PC-3 (cell line): ENCODE results near the gene SLC39A11. TPM values are rescaled to one million over a fixed set of nuclear protein-coding genes. Genes with fewer than 3 reads are reported as not detected.

Source experiments
- ATAC-seq: fragments of 200-7000 bp; cut with Tn5 transposase; 2 replicates; pipeline ENCODE4 v1.9.1; 2020; ENCODE audit warnings: mild to moderate bottlenecking, moderate library complexity
- BruUV-seq: library from RNA; stranded (reverse); fragments of 400-500 nt; replicated peaks from 2 replicates; lab custom pipeline; 2021; lab: Mats Ljungman, UMichigan
- CTCF ChIA-PET: fragments of 300-600 bp; sonication (Branson Sonifier 250); formaldehyde crosslinking; loops from one replicate; lab custom pipeline; 2022; ENCODE audit warnings: antibody characterized with exemption; lab: Charles Lee
- POLR2A ChIA-PET: fragments of 300-600 bp; sonication (Branson Sonifier 250); formaldehyde crosslinking; loops from one replicate; lab custom pipeline; 2022; ENCODE audit warnings: antibody characterized with exemption; ENCODE audit not compliant: unreplicated experiment; lab: Charles Lee
- DNase-seq: peaks from one replicate; pipeline ENCODE4 v3.0.0-alpha.2; 2015
- H2AFZ ChIP-seq: fragments of 300-600 bp; sonication (generic); 2 replicates; pipeline ENCODE4 v1.6.0; 2016; ENCODE audit warnings: antibody characterized with exemption, low read length
- H3F3A ChIP-seq: fragments of 300-600 bp; sonication (generic); one replicate; pipeline ENCODE4 v1.6.0; 2017; ENCODE audit warnings: antibody characterized with exemption, low read length, control low read depth, mild to moderate bottlenecking; ENCODE audit not compliant: unreplicated experiment
- H3K27ac ChIP-seq: fragments of 300-600 bp; sonication (generic); 2 replicates; pipeline ENCODE4 v1.5.1; 2016; ENCODE audit warnings: mild to moderate bottlenecking, low read length
- H3K27me3 ChIP-seq: fragments of 300-600 bp; sonication (generic); 2 replicates; pipeline ENCODE4 v1.6.1; 2016; ENCODE audit warnings: low read length, mixed read lengths
- H3K36me3 ChIP-seq: fragments of 300-600 bp; sonication (generic); 2 replicates; pipeline ENCODE4 v1.6.1; 2016; ENCODE audit warnings: low read depth, mixed run types, low read length, mixed read lengths
- H3K4me1 ChIP-seq: fragments of 300-600 bp; sonication (generic); 2 replicates; pipeline ENCODE4 v1.5.1; 2016; ENCODE audit warnings: low read length; ENCODE audit not compliant: insufficient read depth
- H3K4me2 ChIP-seq: fragments of 300-600 bp; sonication (generic); 2 replicates; pipeline ENCODE4 v1.6.0; 2016; ENCODE audit warnings: low read length
- H3K4me3 ChIP-seq: fragments of 300-600 bp; sonication (generic); 2 replicates; pipeline ENCODE4 v1.5.1; 2016; ENCODE audit warnings: mild to moderate bottlenecking, low read length, mixed read lengths
- H3K79me2 ChIP-seq: fragments of 300-600 bp; sonication (generic); 2 replicates; pipeline ENCODE4 v1.6.1; 2017; ENCODE audit warnings: low read length, mixed read lengths
- H3K9ac ChIP-seq: fragments of 300-600 bp; sonication (generic); 2 replicates; pipeline ENCODE4 v1.6.0; 2016; ENCODE audit warnings: mild to moderate bottlenecking, low read length
- H3K9me2 ChIP-seq: fragments of 300-600 bp; sonication (generic); replicated peaks from 2 replicates; pipeline ENCODE4 v1.6.1; 2016; ENCODE audit warnings: mixed run types, low read length, mixed read lengths
- H3K9me3 ChIP-seq: fragments of 300-600 bp; sonication (generic); 2 replicates; pipeline ENCODE4 v1.6.1; 2016; ENCODE audit warnings: low read length, mixed read lengths
- H4K20me1 ChIP-seq: fragments of 300-600 bp; sonication (generic); 2 replicates; pipeline ENCODE4 v1.6.1; 2016; ENCODE audit warnings: low read length, mixed read lengths
- CTCF ChIP-seq: fragments of 300-600 bp; sonication (generic); conservative IDR thresholded peaks from 2 replicates; pipeline ENCODE4 v1.5.1; 2017; ENCODE audit warnings: antibody characterized with exemption, low read depth, mild to moderate bottlenecking, low read length
- EZH2 ChIP-seq: fragments of 300-600 bp; sonication (generic); IDR thresholded peaks from one replicate; pipeline ENCODE4 v1.6.1; 2017; ENCODE audit warnings: antibody characterized with exemption, mild to moderate bottlenecking, low read length; ENCODE audit not compliant: unreplicated experiment
- EZH2phosphoT487 ChIP-seq: fragments of 300-600 bp; sonication (generic); IDR thresholded peaks from 2 replicates; pipeline ENCODE4 v1.6.1; 2018; ENCODE audit warnings: mild to moderate bottlenecking, antibody characterized with exemption, low read length, borderline replicate concordance
- intact Hi-C: fragments of 100-400 bp; cut with micrococcal nuclease; formaldehyde crosslinking; loops from 2 replicates; pipeline ENCODE4 v1.9.0; 2023
- total RNA-seq: library from RNA; depleted of rRNA; stranded (reverse); fragments of >200 nt; gene quantifications from 2 replicates; pipeline ENCODE4 v1.2.3, GENCODE V29; 2014

SLC39A11 gene
- total RNA-seq, 1 experiment from 2014 or later, result 37.7 TPM

- BruUV-seq, result no TSS peak
- H3K9me2 ChIP-seq, result no peaks in the 10 kb centered on the region
- ChIA-PET CTCF (interaction anchor here (0.5 to 1.0 kb wide), 7 partner anchors 11 to 414 kb away, joined by 3 to 13 read pairs (median 5); no protein-coding TSS in a partner anchor), POLR2A (no interaction called here)
- peak; percentile 93 for DNase-seq
- TF ChIP-seq EZH2phosphoT487, result no peak
- TF ChIP-seq CTCF, result no peak
- no peak for TF ChIP-seq EZH2
- no peaks in the 10 kb centered on the region for H3K27me3 ChIP-seq
- no peaks in the 10 kb centered on the region for H4K20me1 ChIP-seq
- H3K4me1 ChIP-seq, result peaks cover 60% of the 10 kb centered on the region
- H3K79me2 ChIP-seq, result no peaks in the 10 kb centered on the region
- peak overlapping the region; percentile 40 for H3K4me2 ChIP-seq
- ATAC-seq, result peak; percentile 87
- no peak overlapping the region for H3K9ac ChIP-seq
- H3K27ac ChIP-seq, result peak overlapping the region; percentile 76
- H3K4me3 ChIP-seq, result no peak overlapping the region
- no peaks in the 10 kb centered on the region for H3K36me3 ChIP-seq
- H2AFZ ChIP-seq, result no peak overlapping the region
- intact Hi-C loops, result loop anchor here (5.0 kb wide), 1 partner anchor 417 kb away; no protein-coding TSS in a partner anchor
- peaks cover 10% of the 10 kb centered on the region for H3F3A ChIP-seq
- no peaks in the 10 kb centered on the region for H3K9me3 ChIP-seq
Measured at GRCh38 chr17:72974605-72975232, 117.8 kb downstream of the SLC39A11 start.

GRCh38 chr17:72972263-72972951, 120.1 kb downstream of the SLC39A11 start:
- ChIA-PET CTCF (no interaction called here), POLR2A (no interaction called here)
- peaks cover 54% of the 10 kb centered on the region for H3K4me1 ChIP-seq
- no peak overlapping the region for H2AFZ ChIP-seq
- no peak for TF ChIP-seq EZH2phosphoT487
- no peak for TF ChIP-seq CTCF
- TF ChIP-seq EZH2, result no peak
- H4K20me1 ChIP-seq, result no peaks in the 10 kb centered on the region
- H3K4me2 ChIP-seq, result no peak overlapping the region
- BruUV-seq, result no TSS peak
- H3K36me3 ChIP-seq, result no peaks in the 10 kb centered on the region
- no peak for ATAC-seq
- H3K9ac ChIP-seq, result no peak overlapping the region
- peak; percentile 32 for DNase-seq
- no peak overlapping the region for H3K27ac ChIP-seq
- intact Hi-C loops, result no loop called here
- no peak overlapping the region for H3K4me3 ChIP-seq
- no peaks in the 10 kb centered on the region for H3K9me3 ChIP-seq
- no peaks in the 10 kb centered on the region for H3K79me2 ChIP-seq
- H3K9me2 ChIP-seq, result no peaks in the 10 kb centered on the region
- no peaks in the 10 kb centered on the region for H3K27me3 ChIP-seq
- H3F3A ChIP-seq, result peaks cover 4% of the 10 kb centered on the region
